ENCODE measurements around the gene ACOX3.

Gene ACOX3

DNA sequence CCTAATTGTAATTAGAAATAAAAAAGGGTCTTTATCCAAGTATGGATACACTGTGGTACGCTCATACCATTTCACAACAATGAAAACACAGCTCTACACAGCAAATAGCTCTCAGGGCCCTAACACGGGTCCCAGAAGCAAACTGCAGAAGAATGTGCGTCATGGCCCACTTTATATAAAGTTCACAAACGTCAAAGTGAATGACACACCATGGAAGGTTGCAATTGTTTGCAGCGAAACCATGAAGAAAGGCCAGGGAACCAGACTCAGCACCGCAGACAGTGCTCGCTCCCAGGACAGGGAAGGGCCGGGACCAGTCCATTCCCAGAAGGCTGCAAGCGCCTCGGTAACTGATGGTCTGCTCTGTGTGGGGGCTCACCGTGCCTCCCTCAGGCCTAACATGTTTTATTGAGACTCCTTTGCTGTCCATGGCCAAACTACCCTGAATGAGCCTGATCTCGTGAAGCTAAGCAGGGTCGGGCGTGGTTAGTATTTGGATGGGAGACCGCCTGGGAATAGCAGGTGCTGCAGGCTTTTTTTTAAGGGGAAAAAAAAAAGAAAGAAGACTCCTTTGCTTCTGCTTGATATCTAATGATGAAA lies 47.8 kb downstream of the ACOX3 start:
- TF ChIP-seq CTCF (IDR thresholded peaks at IDR 0.05; ENCODE audit: low read depth, low read length) = no peak

GRCh38 chr4:8391972-8392371 lies 48.6 kb downstream of the ACOX3 start:
- Histone ChIP-seq H3K4me3 (ENCODE audit: low read depth, low read length) (no peak overlapping the region), H3K9me3 (no peaks in the 10 kb centered on the region), H3K4me1 (no peaks in the 10 kb centered on the region; the same call in 1 of the 2 replicates), H3K36me3 (no peaks in the 10 kb centered on the region), H3K27me3 (no peaks in the 10 kb centered on the region; the same call in 1 of the 2 replicates)
- DNase-seq = no peak
- TF ChIP-seq CTCF (IDR thresholded peaks at IDR 0.05; ENCODE audit: low read depth, low read length) = no peak

More for the DNA sequence above, 47.8 kb downstream of the ACOX3 start:
- no peak for DNase-seq
- Histone ChIP-seq H3K36me3 (no peaks in the 10 kb centered on the region), H3K4me3 (ENCODE audit: low read depth, low read length) (no peak overlapping the region), H3K27me3 (no peaks in the 10 kb centered on the region; the same call in 1 of the 2 replicates), H3K4me1 (no peaks in the 10 kb centered on the region; the same call in 1 of the 2 replicates), H3K9me3 (no peaks in the 10 kb centered on the region)

- Histone ChIP-seq H3K9me3 (no peaks in the 10 kb centered on the region), H3K27me3 (no peaks in the 10 kb centered on the region; the same call in 1 of the 2 replicates), H3K36me3 (no peaks in the 10 kb centered on the region), H3K4me3 (ENCODE audit: low read depth, low read length) (no peak overlapping the region), H3K4me1 (no peaks in the 10 kb centered on the region; the same call in 1 of the 2 replicates)
- TF ChIP-seq CTCF (IDR thresholded peaks at IDR 0.05; ENCODE audit: low read depth, low read length) = no peak
- no peak for DNase-seq
These were observed 49.5 kb downstream of the ACOX3 start for GRCh38 chr4:8391071-8391470.

- H3K4me3 ChIP-seq (ENCODE audit: low read depth, low read length) = no peak overlapping the region
- H3K4me1 ChIP-seq = no peaks in the 10 kb centered on the region; the same call in 1 of the 2 replicates
- TF ChIP-seq CTCF (IDR thresholded peaks at IDR 0.05; ENCODE audit: low read depth, low read length) = no peak
- H3K9me3 ChIP-seq = no peaks in the 10 kb centered on the region
- DNase-seq = no peak
- no peaks in the 10 kb centered on the region for H3K36me3 ChIP-seq
- no peaks in the 10 kb centered on the region; the same call in 1 of the 2 replicates for H3K27me3 ChIP-seq
These were observed 49.9 kb downstream of the ACOX3 start for GRCh38 chr4:8390577-8390976.

DNA sequence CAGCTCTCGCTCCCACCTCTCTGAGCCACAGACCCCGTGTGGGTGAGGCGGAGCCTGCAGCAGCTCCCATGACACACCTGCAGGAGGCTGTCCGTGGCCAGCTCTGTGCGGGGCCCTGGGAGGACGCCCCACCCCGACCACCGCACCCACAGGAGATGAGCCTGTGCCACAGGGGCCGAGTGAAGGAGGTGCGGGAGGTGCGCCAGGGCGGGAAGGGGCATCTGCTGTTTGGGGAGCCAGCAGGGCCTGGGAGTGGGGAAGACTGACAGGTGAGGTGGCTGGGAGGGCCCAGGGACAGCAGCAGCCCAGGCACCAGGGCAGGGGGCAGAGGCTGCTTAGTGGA lies 52.0 kb downstream of the ACOX3 start:
- H3K4me1 ChIP-seq = no peaks in the 10 kb centered on the region; the same call in 1 of the 2 replicates

More for the DNA sequence above, 52.0 kb downstream of the ACOX3 start:
- H3K9me3 ChIP-seq = no peaks in the 10 kb centered on the region
- H3K27me3 ChIP-seq = no peaks in the 10 kb centered on the region; the same call in 1 of the 2 replicates
- H3K4me3 ChIP-seq (ENCODE audit: low read depth, low read length) = no peak overlapping the region
- TF ChIP-seq CTCF (IDR thresholded peaks at IDR 0.05; ENCODE audit: low read depth, low read length) = no peak
- no peak for DNase-seq
- no peaks in the 10 kb centered on the region for H3K36me3 ChIP-seq

Measured in BE2C (cell line).